ENCODE measurements around the gene CA5A.
"Not testable (repeated sequence)": the region's sequence is repeated elsewhere in the genome, so short reads cannot be mapped to it uniquely, and the experiment has no call there.

CA5A gene

GRCh38 chr16:87946596-87947347 is 10.4 kb upstream of the CA5A start:
- DNase-seq: no peak

- DNase-seq: peak; percentile 28
These were observed 9.2 kb upstream of the CA5A start for GRCh38 chr16:87945351-87946042.

GRCh38 chr16:87942680-87943079 is 6.4 kb upstream of the CA5A start:
- DNase-seq: no peak

DNA sequence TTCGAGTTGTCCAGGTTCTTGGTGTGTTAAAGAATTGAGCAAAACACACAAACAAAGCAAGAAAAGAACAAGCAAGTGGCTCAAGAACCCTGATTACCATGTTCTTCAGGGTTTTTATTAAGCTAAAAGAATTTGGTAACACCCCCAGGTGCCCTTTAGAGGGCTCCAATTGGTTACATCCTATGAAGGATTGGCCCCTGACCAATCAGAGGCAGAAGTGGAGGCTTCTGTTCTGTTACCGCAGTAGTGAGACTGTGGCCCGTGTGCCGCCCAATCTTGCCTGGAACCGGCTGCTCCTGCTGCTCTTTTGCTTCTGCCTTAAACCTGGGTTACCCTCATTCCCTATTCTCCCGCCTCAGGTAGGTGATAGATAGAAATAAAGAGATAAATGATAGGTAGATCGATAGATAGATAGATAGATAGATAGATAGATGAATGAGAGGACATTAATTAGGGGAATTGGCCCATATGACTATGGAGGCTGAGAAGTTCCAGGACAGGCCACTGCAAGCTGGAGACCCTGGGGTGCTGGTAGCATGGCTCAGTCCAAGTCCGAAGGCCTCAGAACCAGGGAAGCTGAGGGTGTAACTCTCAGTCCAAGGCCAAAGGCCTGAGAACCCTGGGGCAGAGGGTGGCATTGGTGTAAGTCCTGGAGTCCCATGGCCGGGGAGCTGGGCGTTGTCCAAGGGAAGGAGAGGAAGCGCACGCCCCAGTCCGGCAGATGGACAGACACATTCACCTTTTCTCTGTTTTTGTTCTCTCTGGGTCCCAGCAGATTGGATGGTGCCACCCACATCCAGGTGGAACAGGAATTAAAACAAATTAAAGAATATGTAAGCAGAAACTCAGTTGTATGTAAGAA is 3.5 kb upstream of the CA5A start:
- DNase-seq: no peak

- DNase-seq: no peak
These were observed 2.2 kb upstream of the CA5A start for GRCh38 chr16:87938412-87938949.

DNA sequence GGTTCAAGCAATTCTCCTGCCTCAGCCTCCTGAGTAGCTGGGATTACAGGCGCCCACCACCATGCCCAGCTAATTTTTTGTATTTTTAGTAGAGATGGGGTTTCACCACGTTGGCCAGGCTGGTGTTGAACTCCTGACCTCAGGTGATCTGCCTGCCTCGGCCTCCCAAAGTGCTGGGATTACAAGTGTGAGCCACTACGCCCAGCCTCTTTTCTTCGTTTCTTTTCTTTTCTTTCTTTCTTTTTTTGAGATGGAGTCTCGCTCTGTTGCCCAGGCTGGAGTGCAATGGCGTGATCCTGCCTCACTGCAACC is 858 bp upstream of the CA5A start:
- DNase-seq: not testable (repeated sequence)

DNA sequence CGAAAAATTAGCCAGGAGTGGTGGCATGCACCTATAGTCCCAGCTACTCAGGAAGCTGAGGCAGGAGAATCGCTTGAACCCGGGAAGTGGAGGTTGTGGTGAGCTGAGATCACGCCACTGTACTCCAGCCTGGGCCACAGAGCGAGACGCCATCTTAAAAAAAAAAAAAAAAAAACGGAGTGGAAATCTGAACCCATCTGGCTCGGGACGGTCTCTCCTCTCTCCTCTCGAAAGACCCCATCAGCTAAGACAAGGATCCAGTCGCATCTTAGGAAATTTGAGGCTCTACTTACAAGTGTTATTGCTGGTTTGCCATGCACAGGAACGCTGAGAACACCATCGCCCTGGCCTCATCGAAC is 334 bp downstream of the CA5A start:
- not testable (repeated sequence) for DNase-seq

GRCh38 chr16:87934752-87935425 is 1.4 kb downstream of the CA5A start:
- DNase-seq: not testable (repeated sequence)

- no peak for DNase-seq
These were observed 3.2 kb downstream of the CA5A start for GRCh38 chr16:87933140-87933495.

- DNase-seq: not testable (repeated sequence)
These were observed 3.7 kb downstream of the CA5A start for GRCh38 chr16:87932475-87933139.

GRCh38 chr16:87931504-87931903 is 4.8 kb downstream of the CA5A start:
- no peak for DNase-seq

DNA sequence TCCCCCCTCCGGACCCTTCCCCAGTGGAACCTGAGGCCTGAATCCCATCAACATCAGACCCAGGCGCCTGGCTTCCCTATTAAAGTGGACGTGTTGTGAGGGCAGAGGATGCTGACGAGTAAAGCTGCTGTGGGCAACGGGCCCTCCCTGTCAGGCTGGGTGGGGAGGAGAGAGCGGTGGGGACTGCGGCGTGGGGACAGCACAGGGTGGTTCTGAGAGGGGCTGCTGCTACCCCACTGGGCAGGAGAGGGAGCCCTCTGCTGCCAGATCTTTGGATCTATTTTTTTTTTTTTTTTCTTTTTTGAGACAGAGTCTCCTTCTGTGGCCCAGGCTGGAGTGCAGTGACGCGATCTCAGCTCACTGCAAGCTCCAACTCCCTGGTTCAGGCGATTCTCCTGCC is 5.9 kb downstream of the CA5A start:
- DNase-seq: no peak

GRCh38 chr16:87929986-87930385 is 6.3 kb downstream of the CA5A start:
- DNase-seq: no peak

- no peak for DNase-seq
These were observed 9.2 kb downstream of the CA5A start for GRCh38 chr16:87927195-87927562.

- DNase-seq: no peak
These were observed 9.8 kb downstream of the CA5A start for GRCh38 chr16:87926246-87927194.

GRCh38 chr16:87924811-87925670 is 11.3 kb downstream of the CA5A start:
- DNase-seq: no peak

GRCh38 chr16:87924041-87924810 is 12.1 kb downstream of the CA5A start:
- no peak for DNase-seq

DNA sequence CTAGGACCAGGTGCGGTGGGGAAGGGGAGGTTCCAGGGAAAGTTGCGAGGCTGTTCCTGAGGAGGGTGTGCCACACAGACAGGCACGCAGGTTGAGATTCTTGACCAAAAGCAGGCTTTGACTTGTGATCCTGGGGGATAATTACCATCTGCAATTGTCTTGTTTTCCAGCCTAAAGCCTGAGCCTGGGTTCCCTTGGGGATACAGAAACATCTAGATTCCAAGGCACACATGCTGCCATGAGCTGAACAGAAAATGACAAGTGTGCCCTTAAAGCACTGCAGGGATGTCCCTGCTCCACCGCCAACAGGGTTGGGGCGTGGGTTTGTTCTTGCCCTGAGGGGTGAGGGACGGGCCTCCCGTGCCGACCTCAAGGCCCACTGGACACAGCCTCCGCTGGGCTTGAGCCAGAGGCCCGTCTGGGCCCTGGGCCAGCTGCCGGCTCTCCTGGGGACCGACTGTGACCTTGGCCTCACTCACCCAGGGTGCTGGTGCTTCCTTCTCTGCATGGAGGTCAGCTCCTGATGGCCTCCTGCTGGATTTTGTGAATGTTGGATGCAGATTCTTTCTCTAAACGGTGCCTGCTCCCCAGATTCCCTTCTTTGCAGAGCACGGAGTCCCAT is 14.0 kb downstream of the CA5A start:
- DNase-seq: no peak

DNA sequence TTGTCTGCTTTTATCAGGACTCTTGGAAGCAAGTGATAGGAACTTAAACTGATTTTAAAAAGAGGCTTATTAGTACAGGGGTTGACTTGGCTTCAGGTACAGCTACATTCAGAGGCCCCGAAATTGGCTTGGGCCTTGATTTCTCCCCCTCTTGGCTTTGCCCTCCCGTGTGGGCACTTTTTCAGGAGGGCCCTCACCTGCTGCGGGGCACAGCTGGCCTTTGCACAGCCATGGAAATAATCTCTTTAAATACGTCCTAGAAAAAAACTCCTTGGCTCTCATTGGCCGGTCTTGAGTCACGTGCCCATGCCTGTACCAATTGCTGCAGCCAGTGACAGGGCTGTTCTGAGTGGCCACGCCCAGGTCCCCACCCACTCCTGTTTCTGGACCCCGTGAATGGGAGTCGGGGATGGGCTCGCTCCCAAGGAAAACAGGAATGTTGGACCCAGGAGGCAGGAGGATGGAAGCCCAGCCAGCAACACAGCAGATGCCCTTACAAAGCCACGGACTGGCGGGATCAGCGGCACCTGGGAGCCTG is 15.0 kb downstream of the CA5A start:
- DNase-seq: no peak

All from CD4-positive, alpha-beta T cell treated with Interleukin-17A for 1 hour (primary cell).